Kidney tubule cell (primary cell): ENCODE measurements around the gene RNF123.
"Not testable (repeated sequence)": the region's sequence is repeated elsewhere in the genome, so short reads cannot be mapped to it uniquely, and the experiment has no call there.

Experiments
- DNase-seq: peaks from one replicate; pipeline ENCODE4 v3.0.0-alpha.2; 2018; ENCODE audit warnings: low spot score

Gene RNF123

GRCh38 chr3:49681232-49681522, 8.2 kb upstream of the RNF123 start:
- DNase-seq, result no peak

GRCh38 chr3:49681543-49681942, 7.8 kb upstream of the RNF123 start:
- DNase-seq, result no peak

- DNase-seq, result peak; percentile 83
These were observed 6.2 kb upstream of the RNF123 start for GRCh38 chr3:49683162-49683561.

- DNase-seq, result not testable (repeated sequence)
These were observed 4.9 kb upstream of the RNF123 start for GRCh38 chr3:49684453-49684852.

- not testable (repeated sequence) for DNase-seq
These were observed 4.3 kb upstream of the RNF123 start for GRCh38 chr3:49685103-49685502.

GRCh38 chr3:49685846-49686245, 3.5 kb upstream of the RNF123 start:
- not testable (repeated sequence) for DNase-seq

GRCh38 chr3:49686346-49686745, 3.0 kb upstream of the RNF123 start:
- peak; percentile 17 for DNase-seq

- peak; percentile 64 for DNase-seq
These were observed 2.5 kb upstream of the RNF123 start for GRCh38 chr3:49686769-49687423.

- DNase-seq, result not testable (repeated sequence)
These were observed 1.9 kb upstream of the RNF123 start for GRCh38 chr3:49687424-49687795.

- DNase-seq, result not testable (repeated sequence)
These were observed 865 bp upstream of the RNF123 start for GRCh38 chr3:49688338-49689045.

GRCh38 chr3:49689908-49690624, 709 bp downstream of the RNF123 start:
- DNase-seq, result not testable (repeated sequence)

GRCh38 chr3:49690856-49691255, 1.5 kb downstream of the RNF123 start:
- not testable (repeated sequence) for DNase-seq

GRCh38 chr3:49691481-49691880, 2.1 kb downstream of the RNF123 start:
- not testable (repeated sequence) for DNase-seq

GRCh38 chr3:49694409-49695070, 5.2 kb downstream of the RNF123 start:
- not testable (repeated sequence) for DNase-seq

- DNase-seq, result not testable (repeated sequence)
These were observed 6.1 kb downstream of the RNF123 start for GRCh38 chr3:49695350-49696015.

- DNase-seq, result no peak
These were observed 10.1 kb downstream of the RNF123 start for GRCh38 chr3:49699281-49699979.

- no peak for DNase-seq
These were observed 10.7 kb downstream of the RNF123 start for GRCh38 chr3:49700014-49700413.

- no peak for DNase-seq
These were observed 11.2 kb downstream of the RNF123 start for GRCh38 chr3:49700453-49701128.

GRCh38 chr3:49701388-49702077, 12.2 kb downstream of the RNF123 start:
- DNase-seq, result no peak

GRCh38 chr3:49702672-49703071, 13.3 kb downstream of the RNF123 start:
- no peak for DNase-seq
